ENCODE data around the gene MTRFR.

MTRFR gene

GRCh38 chr12:123269395-123269892, 36.2 kb downstream of the MTRFR start:
- peak; percentile 60 for DNase-seq (ENCODE audit: extremely low spot score)
- POLR2A ChIA-PET = interaction anchor here (0.6 to 0.7 kb wide), 2 partner anchors 11 to 233 kb away, joined by 3 read pairs; no protein-coding TSS in a partner anchor
- CTCF ChIA-PET = interaction anchor here (0.9 to 1.8 kb wide), 8 partner anchors 17 to 352 kb away, joined by 3 to 8 read pairs (median 3); partner anchors contain the start of genes MPHOSPH9 and MTRFR
- no peak for TF ChIP-seq CTCF (IDR thresholded peaks at IDR 0.05; ENCODE audit: control extremely low read depth, extremely low read depth, low read depth, missing control alignments)

- POLR2A ChIA-PET = no interaction called here
- no peak for TF ChIP-seq CTCF (IDR thresholded peaks at IDR 0.05; ENCODE audit: control extremely low read depth, extremely low read depth, low read depth, missing control alignments)
- DNase-seq (ENCODE audit: extremely low spot score) = no peak
- CTCF ChIA-PET = interaction anchor here (0.9 to 1.8 kb wide), 10 partner anchors 12 to 352 kb away, joined by 3 to 8 read pairs (median 3); partner anchors contain the start of genes MPHOSPH9 and MTRFR
These were observed 36.6 kb downstream of the MTRFR start for GRCh38 chr12:123269896-123270213.

- TF ChIP-seq CTCF (IDR thresholded peaks at IDR 0.05; ENCODE audit: control extremely low read depth, extremely low read depth, low read depth, missing control alignments) = no peak
- ChIA-PET CTCF (interaction anchor here (0.9 to 1.7 kb wide), 6 partner anchors 12 to 189 kb away, joined by 3 to 4 read pairs (median 3); partner anchors contain the start of genes MPHOSPH9 and MTRFR), POLR2A (interaction anchor here (0.9 kb wide), 1 partner anchor 38 kb away, joined by 5 read pairs; no protein-coding TSS in a partner anchor)
- peak; percentile 38 for DNase-seq (ENCODE audit: extremely low spot score)
These were observed 37.2 kb downstream of the MTRFR start for GRCh38 chr12:123270214-123271000.

- ChIA-PET POLR2A (interaction anchor here (0.9 kb wide), 1 partner anchor 39 kb away, joined by 5 read pairs; no protein-coding TSS in a partner anchor), CTCF (interaction anchor here (1.0 to 1.2 kb wide), 2 partner anchors 33 to 189 kb away, joined by 3 read pairs; no protein-coding TSS in a partner anchor)
- TF ChIP-seq CTCF (IDR thresholded peaks at IDR 0.05; ENCODE audit: control extremely low read depth, extremely low read depth, low read depth, missing control alignments) = peak; percentile 75
- peak; percentile 91 for DNase-seq (ENCODE audit: extremely low spot score)
These were observed 37.9 kb downstream of the MTRFR start for GRCh38 chr12:123271001-123271668.

GRCh38 chr12:123273166-123273565, 39.9 kb downstream of the MTRFR start:
- ChIA-PET CTCF (interaction anchor here (1.2 kb wide), 1 partner anchor 9 kb away, joined by 4 read pairs; no protein-coding TSS in a partner anchor), POLR2A (no interaction called here)
- no peak for DNase-seq (ENCODE audit: extremely low spot score)
- no peak for TF ChIP-seq CTCF (IDR thresholded peaks at IDR 0.05; ENCODE audit: control extremely low read depth, extremely low read depth, low read depth, missing control alignments)

- ChIA-PET POLR2A (interaction anchor here (0.6 to 1.5 kb wide), 7 partner anchors 15 to 698 kb away, joined by 3 to 5 read pairs (median 4); partner anchors contain the start of genes MPHOSPH9 and MTRFR), CTCF (interaction anchor here (0.7 to 1.6 kb wide), 2 partner anchors 13 to 15 kb away, joined by 3 read pairs; no protein-coding TSS in a partner anchor)
- peak; percentile 76 for DNase-seq (ENCODE audit: extremely low spot score)
- TF ChIP-seq CTCF (IDR thresholded peaks at IDR 0.05; ENCODE audit: control extremely low read depth, extremely low read depth, low read depth, missing control alignments) = no peak
These were observed 44.9 kb downstream of the MTRFR start for GRCh38 chr12:123278101-123278627.

All from GM10248 (cell line).